GDM1 (cell line): ENCODE data around the gene ATP5ME.
"Not testable (repeated sequence)": the region's sequence is repeated elsewhere in the genome, so short reads cannot be mapped to it uniquely, and the experiment has no call there.

ENCODE experiments used
- DNase-seq: peaks from one replicate; lab custom pipeline; 2025; lab: John Stamatoyannopoulos, UW

Gene ATP5ME, protein sequence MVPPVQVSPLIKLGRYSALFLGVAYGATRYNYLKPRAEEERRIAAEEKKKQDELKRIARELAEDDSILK

DNA sequence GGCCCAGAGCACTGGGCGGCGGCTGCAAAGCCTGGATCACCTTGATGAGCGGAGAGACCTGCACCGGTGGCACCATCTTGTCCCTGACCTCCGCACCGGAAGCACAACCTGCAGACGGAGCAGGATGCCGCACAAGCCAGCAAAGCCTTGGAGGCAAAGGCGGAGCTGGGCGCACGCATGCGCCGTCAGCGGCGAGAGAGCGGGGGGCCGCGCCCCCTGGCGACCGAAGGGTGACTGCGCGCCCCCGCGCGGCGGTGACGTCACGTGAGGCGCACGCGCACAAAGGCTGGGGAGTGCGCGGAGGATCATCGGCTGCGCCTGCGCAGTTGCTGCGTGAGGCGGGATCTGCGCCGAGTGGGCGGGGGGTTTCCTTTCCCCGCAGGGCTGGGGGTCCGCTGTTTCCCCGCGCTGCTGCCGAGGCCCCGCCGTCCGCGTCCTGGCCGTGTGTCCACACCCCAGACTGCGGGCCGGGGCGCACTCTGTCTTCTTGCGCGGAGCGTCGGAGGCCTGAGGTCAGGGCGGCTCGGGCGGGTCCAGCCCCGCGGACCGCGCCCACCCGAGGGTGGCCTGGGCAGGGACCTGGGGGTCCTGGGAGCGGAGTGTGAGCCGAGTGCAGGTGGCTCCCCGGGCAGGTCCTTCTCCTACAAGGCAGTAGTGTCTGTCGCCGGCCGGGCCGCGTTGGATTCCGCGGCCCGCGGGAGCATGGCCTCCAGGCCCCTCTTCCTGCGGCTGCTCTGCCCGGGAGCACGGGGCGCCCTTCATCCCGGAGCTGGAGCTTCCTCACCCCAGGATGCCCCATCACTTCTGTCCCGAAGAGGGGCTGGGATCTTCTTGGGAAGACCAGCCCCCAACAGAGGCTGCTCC, at the start of gene ATP5ME, which contains the start of gene MYL5:
ATP5ME (minus strand) TSS at position 105 of the 864 bp plus-strand sequence; CDS start at position 76, 29 bp downstream.
MYL5 (plus strand) TSS at position 371 of the 864 bp plus-strand sequence. CDS start 3,485 bp downstream, outside the sequence.
- peak; percentile 94 for DNase-seq

- no peak for DNase-seq
Observed at GRCh38 chr4:722851-723360, 48.8 kb upstream of the ATP5ME start.

- DNase-seq: no peak
Observed at GRCh38 chr4:722169-722725, 48.2 kb upstream of the ATP5ME start.

GRCh38 chr4:721261-722168, 47.4 kb upstream of the ATP5ME start:
- DNase-seq: no peak

DNA sequence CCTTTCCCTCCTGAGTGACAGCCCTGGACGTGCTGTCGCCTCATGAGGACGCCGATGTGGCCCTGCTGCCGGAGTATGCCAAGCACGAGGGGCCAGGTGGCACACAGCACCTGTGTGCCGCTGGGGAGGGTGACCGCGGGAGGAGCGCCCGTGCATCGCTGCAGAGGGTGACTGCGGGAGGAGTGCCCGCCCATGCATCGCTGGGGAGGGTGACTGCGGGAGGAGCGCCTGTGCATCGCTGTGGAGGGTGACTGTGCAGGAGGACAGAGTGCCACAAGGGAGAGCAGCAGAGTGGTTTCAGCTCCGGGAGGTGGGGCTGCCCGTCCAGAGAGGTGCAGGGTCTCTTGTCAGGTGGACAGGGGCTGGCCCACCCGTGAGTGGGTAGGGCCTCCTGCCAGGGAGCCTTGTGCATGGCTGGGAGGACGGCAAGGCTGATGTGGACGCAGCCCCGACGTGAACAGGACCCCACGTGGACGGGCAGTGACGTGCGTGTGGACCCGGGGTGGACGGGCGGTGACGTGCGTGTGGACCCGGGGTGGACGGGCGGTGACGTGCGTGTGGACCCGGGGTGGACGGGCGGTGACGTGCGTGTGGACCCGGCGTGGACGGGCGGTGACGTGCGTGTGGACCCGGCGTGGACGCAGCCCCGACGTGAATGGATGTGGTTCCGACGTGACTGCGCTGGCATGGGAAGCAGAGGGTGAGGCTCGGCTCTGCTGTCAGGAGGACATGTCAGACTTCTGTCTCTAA, 46.2 kb upstream of the ATP5ME start:
- no peak for DNase-seq

DNA sequence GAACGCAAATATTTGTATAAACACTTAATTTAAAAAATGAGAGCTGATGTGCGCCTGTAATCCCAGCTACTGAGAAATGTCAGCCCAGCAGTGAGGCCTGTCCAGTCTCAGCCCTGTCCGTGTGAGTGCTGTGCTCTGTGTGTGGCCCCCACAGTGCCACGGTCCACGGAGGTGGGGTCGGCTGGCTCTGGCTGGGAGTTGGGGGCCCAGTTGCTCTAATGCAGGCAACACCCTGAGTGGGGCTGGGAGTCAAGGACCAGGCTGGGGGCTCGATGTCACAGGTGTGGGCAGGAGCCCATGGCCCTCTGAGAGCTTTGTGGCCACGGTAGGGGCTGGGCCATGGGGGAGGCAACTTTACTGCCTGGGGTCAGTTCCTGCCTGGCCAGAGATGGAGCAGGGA, 44.4 kb upstream of the ATP5ME start:
- DNase-seq: no peak

DNA sequence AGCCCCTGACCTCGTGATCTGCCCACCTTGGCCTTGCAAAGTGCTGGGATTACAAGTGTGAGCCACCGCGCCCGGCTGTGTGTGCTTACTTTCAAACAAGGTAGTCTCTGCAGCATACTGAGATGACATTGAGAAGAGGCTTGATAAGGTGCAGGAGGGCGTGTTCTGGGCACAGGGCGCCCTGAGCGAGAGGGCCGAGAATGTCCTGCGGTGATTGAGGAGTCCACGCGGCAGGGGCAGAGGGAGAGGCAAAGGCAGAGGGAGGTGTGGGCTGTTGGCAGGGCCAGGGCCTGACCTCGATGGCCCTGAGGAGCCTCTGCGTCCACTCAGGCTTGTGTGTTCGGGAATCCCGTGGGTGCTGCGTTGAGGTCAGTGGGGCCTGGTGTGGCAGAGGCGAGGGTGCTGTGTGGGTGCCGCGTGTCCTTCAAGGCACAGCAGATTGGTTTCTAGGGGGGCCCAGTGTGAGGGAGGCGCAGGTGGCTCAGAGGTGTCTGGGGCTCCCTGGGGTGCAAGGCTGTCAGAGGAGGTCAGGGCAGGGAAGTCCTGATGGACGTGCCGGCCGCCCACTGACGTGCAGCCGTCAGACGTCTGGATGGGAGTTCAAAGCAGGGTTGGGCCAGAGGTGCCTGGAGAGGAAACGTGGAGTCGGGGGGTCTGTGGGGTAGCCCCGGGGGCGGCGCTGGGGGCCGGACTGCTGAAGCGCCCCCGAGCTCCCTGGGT, 43.7 kb upstream of the ATP5ME start:
- DNase-seq: no peak

DNA sequence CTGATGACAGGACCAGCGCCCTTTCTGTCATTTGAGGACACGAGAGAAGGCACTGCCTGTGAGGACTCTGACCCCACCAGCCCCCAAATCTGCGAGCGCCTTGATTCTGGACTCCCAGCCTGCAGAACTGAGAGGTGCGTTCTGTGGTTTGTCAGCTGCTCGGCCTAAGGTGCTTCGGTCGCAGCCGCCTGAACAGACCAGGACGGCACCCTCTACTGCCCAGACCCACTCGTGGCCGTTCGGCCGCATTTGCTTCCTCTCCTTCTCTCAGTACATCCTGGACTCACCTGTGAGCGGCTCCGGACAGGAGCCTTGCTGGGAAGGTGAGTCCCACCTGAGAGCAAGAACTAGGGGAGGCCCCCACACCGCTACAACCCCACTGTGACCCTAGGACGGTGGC, 40.0 kb upstream of the ATP5ME start:
- no peak for DNase-seq

DNA sequence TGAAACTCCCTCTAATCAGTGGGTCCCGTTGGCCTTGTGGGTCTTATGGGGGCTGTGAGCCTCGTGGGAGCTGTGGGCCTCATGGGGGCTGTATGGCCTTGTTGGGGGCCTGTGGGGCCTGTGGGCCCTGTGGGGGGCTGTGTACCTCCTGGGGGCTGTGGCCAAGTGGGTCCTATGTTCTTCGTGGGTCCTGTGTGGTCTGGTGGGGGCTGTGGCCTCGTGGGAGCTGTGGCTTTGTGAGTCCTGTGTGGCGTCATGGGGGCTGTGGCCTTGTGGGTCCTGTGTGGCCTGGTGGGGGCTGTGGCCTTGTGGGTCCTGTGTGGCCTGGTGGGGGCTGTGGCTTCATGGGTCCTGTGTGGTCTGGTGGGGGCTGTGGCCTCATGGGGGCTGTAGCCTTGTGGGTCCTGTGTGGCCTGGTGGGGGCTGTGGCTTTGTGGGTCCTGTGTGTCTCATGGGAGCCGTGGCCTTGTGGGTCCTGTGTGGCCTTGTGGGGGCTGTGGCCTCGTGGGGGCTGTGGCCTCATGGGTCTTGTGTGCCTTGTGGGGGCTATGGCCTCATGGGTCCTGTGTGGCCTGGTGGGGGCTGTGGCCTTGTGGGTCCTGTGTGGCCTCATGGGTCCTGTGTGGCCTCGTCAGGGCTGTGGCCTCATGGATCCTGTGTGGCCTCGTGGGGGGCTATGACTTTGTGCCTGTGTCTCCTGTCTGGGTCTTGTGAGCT, 39.0 kb upstream of the ATP5ME start:
- DNase-seq: no peak

DNA sequence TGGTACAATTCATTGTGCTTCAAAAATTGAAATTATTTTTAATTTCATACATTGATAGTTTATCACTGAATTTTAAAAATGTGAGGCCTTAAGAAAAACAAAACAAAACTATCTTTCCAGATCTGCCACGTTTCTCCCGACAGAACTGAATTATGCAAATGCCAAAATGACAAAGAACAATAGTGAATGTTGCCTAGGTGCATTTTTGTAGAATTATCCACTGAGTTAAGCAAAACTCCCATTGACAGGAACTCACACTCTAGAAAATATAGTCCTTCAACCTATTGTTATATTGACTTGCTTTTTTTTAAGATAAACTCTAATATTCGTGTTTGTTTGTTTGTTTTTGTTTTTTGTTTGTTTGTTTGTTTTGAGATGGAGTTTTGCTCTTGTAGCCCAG, 38.0 kb upstream of the ATP5ME start:
- DNase-seq: no peak

DNA sequence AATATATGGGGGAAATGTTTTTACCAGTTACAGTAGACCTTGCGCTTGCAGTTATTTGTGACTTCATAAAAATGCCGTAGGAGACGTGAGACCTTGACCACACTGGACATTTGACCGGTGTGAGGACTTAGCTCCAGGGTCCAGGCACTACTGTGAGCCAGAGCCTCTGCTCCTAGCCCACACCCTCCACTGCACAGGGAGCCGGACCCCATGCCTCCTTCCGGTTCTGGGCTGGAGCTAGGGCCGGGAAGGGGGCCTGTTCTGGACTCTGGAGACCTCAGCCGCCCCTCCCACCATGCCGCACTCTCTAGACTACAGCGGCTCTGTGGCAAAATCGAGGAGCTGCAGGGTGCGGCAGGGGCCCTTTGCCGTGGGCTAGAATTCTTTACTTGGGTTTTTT, 36.8 kb upstream of the ATP5ME start:
- no peak for DNase-seq

DNA sequence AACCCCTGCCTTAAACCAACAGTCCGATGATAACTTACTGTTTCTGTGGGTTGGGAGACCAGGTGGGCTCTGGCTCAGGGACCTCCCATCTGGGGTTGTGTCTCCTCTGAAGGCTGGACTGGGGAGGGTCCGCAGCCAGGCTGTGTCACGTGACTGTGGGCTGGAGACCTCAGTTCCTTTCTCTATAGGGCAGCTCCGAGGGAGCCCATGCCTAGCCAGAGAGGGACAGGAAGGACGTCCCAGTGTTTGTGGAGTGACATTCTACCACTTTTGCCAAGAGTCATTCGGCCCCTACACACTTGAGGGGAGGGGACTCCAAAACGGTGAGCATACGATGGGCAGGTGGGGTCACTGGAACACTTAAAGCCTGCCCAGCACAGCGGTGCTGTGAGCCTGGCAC, 36.0 kb upstream of the ATP5ME start:
- DNase-seq: no peak

DNA sequence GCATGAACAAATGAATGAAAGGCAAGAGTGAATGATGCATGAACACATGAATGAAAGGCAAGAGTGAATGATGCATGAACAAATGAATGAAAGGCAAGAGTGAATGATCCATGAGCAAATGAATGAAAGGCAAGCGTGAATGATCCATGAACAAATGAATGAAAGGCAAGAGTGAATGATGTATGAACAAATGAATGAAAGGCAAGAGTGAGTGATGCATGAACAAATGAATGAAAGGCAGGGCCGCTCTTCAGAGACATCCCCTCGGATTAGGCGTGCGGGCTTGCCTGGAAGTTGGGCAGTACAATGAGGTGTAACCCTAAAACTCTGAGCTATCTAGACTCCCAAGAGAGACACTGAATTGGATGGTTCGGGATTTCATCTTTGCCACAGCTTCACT, 35.3 kb upstream of the ATP5ME start:
- DNase-seq: no peak

DNA sequence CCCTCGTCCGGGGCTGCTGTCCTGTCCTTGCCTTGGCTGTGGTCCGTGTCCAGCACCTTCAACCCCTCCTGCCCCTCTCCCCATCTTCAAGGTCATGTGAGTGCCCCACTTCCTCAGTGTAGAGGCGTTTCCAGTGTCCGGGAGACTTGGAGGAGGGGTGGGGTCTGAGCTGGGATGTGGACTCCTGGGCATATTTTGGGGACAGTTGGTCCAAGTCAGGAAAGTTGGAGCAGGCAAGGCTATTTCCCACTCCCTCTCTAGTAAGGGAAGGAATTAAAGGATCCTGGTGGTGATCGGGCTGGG, 34.5 kb upstream of the ATP5ME start:
- no peak for DNase-seq

GRCh38 chr4:707929-708630, 34.0 kb upstream of the ATP5ME start:
- DNase-seq: no peak

- DNase-seq: no peak
Observed at GRCh38 chr4:706834-707598, 32.9 kb upstream of the ATP5ME start.

- not testable (repeated sequence) for DNase-seq
Observed at GRCh38 chr4:706083-706633, 32.1 kb upstream of the ATP5ME start.

GRCh38 chr4:705278-706082, 31.4 kb upstream of the ATP5ME start, which contains the start of gene PCGF3:
Gene PCGF3 (plus strand): TSS chr4:705832. CDS start chr4:733681, 27,849 bp downstream.
- DNase-seq: peak; percentile 92
